ENCODE measurements around the gene CDC42BPB. TPM values are rescaled to one million over a fixed set of nuclear protein-coding genes. Genes with fewer than 3 reads are reported as not detected.
"Not testable (repeated sequence)": the region's sequence is repeated elsewhere in the genome, so short reads cannot be mapped to it uniquely, and the experiment has no call there.

CDC42BPB gene
- total and polyA plus RNA-seq, 5 donors from 2014 or later = 0.08 to 19.2 (median 0.41) TPM

DNA sequence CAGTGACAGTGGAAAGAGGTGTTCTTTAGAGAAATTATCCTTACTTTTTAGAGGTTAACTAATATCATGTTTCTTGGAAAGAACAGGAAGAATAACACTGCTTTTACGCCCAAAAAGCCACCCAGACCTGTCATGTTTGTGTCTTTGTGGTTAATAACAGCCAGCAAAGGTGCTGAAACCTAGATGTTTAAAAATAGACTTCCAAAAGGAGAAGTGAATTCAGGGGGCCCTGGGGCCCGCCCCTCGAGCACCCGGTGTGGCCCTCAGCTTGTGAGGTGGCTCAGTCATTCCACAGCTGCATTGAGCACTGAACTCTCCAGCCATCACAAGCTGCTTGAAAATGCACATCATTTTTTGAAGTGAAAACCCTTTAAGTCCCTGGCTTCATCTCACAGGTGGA lies 155.7 kb downstream of the CDC42BPB start:
- peak; percentile 43 to 56 for ATAC-seq (ENCODE audit: low read depth in 2 of 2)
- no peaks in the 10 kb centered on the region for H3K9me3 ChIP-seq (ENCODE audit: control insufficient read depth in 2 of 2, low read length in 2 of 2)
- H3K27ac ChIP-seq (ENCODE audit: insufficient read depth, low read length, poor library complexity, severe bottlenecking) = no peak overlapping the region
- H3K4me1 Mint-ChIP-seq = peaks cover 0 to 17% (median 8%) of the 10 kb centered on the region in 4 donors
- H3K27me3 Mint-ChIP-seq = no peaks in the 10 kb centered on the region
- no peak for DNase-seq
- no peaks in the 10 kb centered on the region for H3K9me3 Mint-ChIP-seq
- H3K36me3 Mint-ChIP-seq = peaks cover 39% of the 10 kb centered on the region
- H3K4me1 ChIP-seq (ENCODE audit: control insufficient read depth, insufficient read depth, low read length, poor library complexity, severe bottlenecking) = no peaks in the 10 kb centered on the region
- H3K27me3 ChIP-seq (ENCODE audit: control insufficient read depth, insufficient read depth, low read length) = no peaks in the 10 kb centered on the region
- H3K27ac Mint-ChIP-seq = peak overlapping the region in 2 of 3 donors; percentile 55 to 90
- H3K36me3 ChIP-seq (ENCODE audit: control insufficient read depth, insufficient read depth, low read length) = peaks cover 67% of the 10 kb centered on the region
- peak overlapping the region in 1 of 4 donors; percentile 23 for H3K4me3 Mint-ChIP-seq
- no peak overlapping the region for H3K4me3 ChIP-seq (ENCODE audit: low read depth, low read length)

DNA sequence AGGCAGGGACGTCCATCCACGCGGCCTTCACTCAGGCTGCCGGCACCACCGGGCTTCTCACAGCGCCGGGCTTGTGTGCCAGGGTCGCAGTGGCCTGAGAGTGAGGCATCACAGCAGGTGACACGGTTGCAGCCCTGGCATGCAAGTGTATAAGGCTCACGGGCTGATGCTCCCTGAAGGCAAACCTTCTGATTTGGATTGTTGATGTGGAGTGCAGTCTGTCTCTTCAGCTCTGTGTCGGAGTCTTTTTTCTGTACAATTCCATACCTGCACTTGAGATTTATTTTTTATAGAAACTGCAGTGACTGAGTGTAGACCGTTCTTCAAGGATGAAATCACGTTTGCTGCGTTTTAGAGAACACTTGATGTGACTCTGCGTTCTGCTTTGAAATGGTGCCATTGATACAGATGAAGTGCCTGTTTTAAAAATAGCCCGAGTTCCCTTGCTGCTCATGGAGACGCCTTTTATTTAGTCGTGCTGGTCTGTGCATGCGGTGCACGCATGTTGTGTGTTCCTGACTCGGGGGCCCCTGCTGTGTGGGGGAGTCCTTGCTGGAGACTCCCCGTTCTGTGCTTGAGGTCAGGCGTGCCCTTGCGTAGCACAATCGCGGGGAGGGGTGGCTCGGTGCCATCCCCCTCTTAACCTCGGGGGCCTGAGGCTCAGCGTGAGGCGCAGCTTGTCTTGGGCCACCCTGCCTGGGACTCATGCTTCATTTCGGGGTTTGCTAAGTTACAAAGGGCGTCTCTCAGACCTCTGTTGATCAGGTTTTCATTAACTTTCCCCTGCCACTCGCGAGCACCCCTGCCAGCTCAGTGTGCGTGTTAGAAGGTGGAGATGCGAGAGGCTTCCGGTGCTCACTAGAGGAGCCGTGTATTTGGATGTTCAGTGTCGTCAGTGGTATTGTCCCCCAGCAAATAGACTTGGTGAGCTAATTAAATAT lies 156.4 kb downstream of the CDC42BPB start:
- peak overlapping the region; percentile 55 to 90 (median 58) for H3K27ac Mint-ChIP-seq
- peak; percentile 58 to 73 for ATAC-seq (ENCODE audit: low read depth in 2 of 2)
- Histone ChIP-seq H3K9me3 (ENCODE audit: control insufficient read depth in 2 of 2, low read length in 2 of 2) (no peaks in the 10 kb centered on the region), H3K4me1 (ENCODE audit: control insufficient read depth, insufficient read depth, low read length, poor library complexity, severe bottlenecking) (no peaks in the 10 kb centered on the region), H3K4me3 (ENCODE audit: low read depth, low read length) (no peak overlapping the region), H3K36me3 (ENCODE audit: control insufficient read depth, insufficient read depth, low read length) (peaks cover 65% of the 10 kb centered on the region), H3K27ac (ENCODE audit: insufficient read depth, low read length, poor library complexity, severe bottlenecking) (no peak overlapping the region), H3K27me3 (ENCODE audit: control insufficient read depth, insufficient read depth, low read length) (no peaks in the 10 kb centered on the region)
- no peaks in the 10 kb centered on the region for H3K9me3 Mint-ChIP-seq
- DNase-seq = peak in 2 of 3 donors; percentile 19 to 74
- H3K36me3 Mint-ChIP-seq = peaks cover 32% of the 10 kb centered on the region
- H3K4me1 Mint-ChIP-seq = peaks cover 0 to 17% (median 8%) of the 10 kb centered on the region in 4 donors
- H3K4me3 Mint-ChIP-seq = peak overlapping the region in 3 of 4 donors; percentile 23 to 52 (median 29)
- no peaks in the 10 kb centered on the region for H3K27me3 Mint-ChIP-seq

DNA sequence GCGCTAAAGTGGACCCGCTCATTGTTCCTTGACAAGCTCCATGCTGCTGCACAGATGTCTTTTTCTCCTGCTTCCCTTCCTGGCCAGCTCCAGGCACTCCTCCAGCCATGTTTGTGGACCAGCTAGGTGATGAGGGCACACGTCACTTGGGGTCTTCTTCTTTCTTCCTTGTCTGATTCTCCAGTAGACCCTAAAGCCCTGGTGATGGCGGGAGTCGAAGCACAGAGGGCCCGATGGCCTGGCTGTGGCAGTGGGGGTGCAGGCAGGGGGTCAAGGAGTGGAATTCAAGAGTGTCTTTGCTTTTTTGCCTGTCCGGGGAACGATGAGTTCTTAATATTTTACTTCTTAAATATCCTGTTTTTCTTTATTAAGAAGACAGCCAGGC lies 157.8 kb downstream of the CDC42BPB start:
- H3K4me3 Mint-ChIP-seq = no peak overlapping the region
- Histone ChIP-seq H3K36me3 (ENCODE audit: control insufficient read depth, insufficient read depth, low read length) (peaks cover 69% of the 10 kb centered on the region), H3K9me3 (ENCODE audit: control insufficient read depth in 2 of 2, low read length in 2 of 2) (no peaks in the 10 kb centered on the region), H3K4me3 (ENCODE audit: low read depth, low read length) (no peak overlapping the region), H3K4me1 (ENCODE audit: control insufficient read depth, insufficient read depth, low read length, poor library complexity, severe bottlenecking) (no peaks in the 10 kb centered on the region), H3K27me3 (ENCODE audit: control insufficient read depth, insufficient read depth, low read length) (no peaks in the 10 kb centered on the region), H3K27ac (ENCODE audit: insufficient read depth, low read length, poor library complexity, severe bottlenecking) (no peak overlapping the region)
- no peaks in the 10 kb centered on the region for H3K9me3 Mint-ChIP-seq
- peaks cover 0 to 17% (median 8%) of the 10 kb centered on the region in 4 donors for H3K4me1 Mint-ChIP-seq
- ATAC-seq (ENCODE audit: low read depth in 2 of 2) (no peak), DNase-seq (no peak)
- H3K36me3 Mint-ChIP-seq = peaks cover 30% of the 10 kb centered on the region
- no peaks in the 10 kb centered on the region for H3K27me3 Mint-ChIP-seq
- H3K27ac Mint-ChIP-seq = peak overlapping the region in 1 of 3 donors; percentile 51

DNA sequence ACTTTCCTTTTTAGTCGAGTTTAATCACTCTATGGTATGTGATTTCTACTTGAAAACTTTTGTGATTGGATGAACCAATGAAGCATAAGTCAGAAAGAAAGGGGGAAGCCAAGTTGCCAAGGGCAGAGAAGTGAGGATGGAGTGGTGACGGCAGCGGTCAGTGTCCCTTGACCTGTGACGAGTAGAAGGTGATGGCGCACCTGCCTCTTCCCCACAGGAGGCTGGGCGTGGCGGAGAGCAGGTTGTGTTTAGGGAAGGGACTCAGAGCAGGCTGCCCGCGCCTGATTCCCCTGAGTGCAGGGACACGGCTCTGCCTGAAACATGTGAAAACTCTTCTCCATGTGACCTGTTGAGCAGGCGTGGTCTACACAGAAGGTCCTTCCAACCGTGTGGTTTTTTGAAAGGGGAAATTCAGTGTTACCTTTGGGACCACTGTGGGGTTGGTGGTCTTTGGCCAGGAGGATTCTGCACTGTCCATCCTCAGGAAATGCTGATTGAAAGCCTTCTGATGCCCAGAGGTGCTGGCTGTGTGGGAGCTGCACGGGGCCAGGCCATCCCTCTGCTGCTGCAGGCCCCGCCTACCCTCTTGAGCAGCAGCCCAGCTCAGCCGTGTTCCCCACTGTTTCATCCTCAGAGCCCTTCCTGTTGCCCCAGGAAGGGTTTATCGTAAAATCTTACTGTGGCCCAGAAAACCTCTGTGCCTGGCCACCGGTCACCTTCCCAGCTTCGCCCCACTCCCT lies 158.4 kb downstream of the CDC42BPB start:
- Mint-ChIP-seq H3K9me3 (no peaks in the 10 kb centered on the region), H3K36me3 (peaks cover 30% of the 10 kb centered on the region), H3K4me3 (no peak overlapping the region), H3K27me3 (no peaks in the 10 kb centered on the region), H3K4me1 (peaks cover 0 to 17% (median 8%) of the 10 kb centered on the region in 4 donors), H3K27ac (peak overlapping the region; percentile 45 to 72 (median 51))
- ATAC-seq (ENCODE audit: low read depth in 2 of 2) (no peak), DNase-seq (no peak)
- no peaks in the 10 kb centered on the region for H3K9me3 ChIP-seq (ENCODE audit: control insufficient read depth in 2 of 2, low read length in 2 of 2)
- no peaks in the 10 kb centered on the region for H3K27me3 ChIP-seq (ENCODE audit: control insufficient read depth, insufficient read depth, low read length)
- H3K36me3 ChIP-seq (ENCODE audit: control insufficient read depth, insufficient read depth, low read length) = peaks cover 69% of the 10 kb centered on the region
- no peak overlapping the region for H3K27ac ChIP-seq (ENCODE audit: insufficient read depth, low read length, poor library complexity, severe bottlenecking)
- H3K4me3 ChIP-seq (ENCODE audit: low read depth, low read length) = no peak overlapping the region
- H3K4me1 ChIP-seq (ENCODE audit: control insufficient read depth, insufficient read depth, low read length, poor library complexity, severe bottlenecking) = no peaks in the 10 kb centered on the region

DNA sequence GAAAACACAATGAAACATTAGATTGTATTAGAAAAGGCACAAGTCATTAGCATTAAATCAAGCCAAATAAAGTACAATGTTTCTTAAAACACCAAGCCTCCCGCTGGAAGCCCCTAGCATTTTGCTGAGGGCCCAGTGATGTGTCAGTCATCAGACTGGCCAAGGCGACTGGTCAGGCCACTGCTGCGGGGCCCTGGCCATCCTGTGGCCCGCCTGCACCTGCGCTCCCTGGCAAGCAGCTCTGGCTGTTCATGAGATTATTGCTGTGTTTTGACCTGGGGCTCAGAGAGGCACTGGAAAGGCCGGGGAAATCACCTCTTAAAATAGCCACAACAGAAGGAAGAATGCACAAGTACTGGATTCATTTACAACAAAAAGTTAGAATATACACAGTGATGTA lies 159.1 kb downstream of the CDC42BPB start:
- Mint-ChIP-seq H3K9me3 (no peaks in the 10 kb centered on the region), H3K36me3 (peaks cover 30% of the 10 kb centered on the region), H3K27me3 (no peaks in the 10 kb centered on the region), H3K27ac (peak overlapping the region in 2 of 3 donors; percentile 48 to 82), H3K4me1 (peaks cover 0 to 17% (median 8%) of the 10 kb centered on the region in 4 donors), H3K4me3 (no peak overlapping the region)
- Histone ChIP-seq H3K27me3 (ENCODE audit: control insufficient read depth, insufficient read depth, low read length) (no peaks in the 10 kb centered on the region), H3K4me3 (ENCODE audit: low read depth, low read length) (no peak overlapping the region), H3K36me3 (ENCODE audit: control insufficient read depth, insufficient read depth, low read length) (peaks cover 69% of the 10 kb centered on the region), H3K9me3 (ENCODE audit: control insufficient read depth in 2 of 2, low read length in 2 of 2) (no peaks in the 10 kb centered on the region), H3K4me1 (ENCODE audit: control insufficient read depth, insufficient read depth, low read length, poor library complexity, severe bottlenecking) (no peaks in the 10 kb centered on the region), H3K27ac (ENCODE audit: insufficient read depth, low read length, poor library complexity, severe bottlenecking) (no peak overlapping the region)
- DNase-seq = no peak
- ATAC-seq (ENCODE audit: low read depth in 2 of 2) = no peak

DNA sequence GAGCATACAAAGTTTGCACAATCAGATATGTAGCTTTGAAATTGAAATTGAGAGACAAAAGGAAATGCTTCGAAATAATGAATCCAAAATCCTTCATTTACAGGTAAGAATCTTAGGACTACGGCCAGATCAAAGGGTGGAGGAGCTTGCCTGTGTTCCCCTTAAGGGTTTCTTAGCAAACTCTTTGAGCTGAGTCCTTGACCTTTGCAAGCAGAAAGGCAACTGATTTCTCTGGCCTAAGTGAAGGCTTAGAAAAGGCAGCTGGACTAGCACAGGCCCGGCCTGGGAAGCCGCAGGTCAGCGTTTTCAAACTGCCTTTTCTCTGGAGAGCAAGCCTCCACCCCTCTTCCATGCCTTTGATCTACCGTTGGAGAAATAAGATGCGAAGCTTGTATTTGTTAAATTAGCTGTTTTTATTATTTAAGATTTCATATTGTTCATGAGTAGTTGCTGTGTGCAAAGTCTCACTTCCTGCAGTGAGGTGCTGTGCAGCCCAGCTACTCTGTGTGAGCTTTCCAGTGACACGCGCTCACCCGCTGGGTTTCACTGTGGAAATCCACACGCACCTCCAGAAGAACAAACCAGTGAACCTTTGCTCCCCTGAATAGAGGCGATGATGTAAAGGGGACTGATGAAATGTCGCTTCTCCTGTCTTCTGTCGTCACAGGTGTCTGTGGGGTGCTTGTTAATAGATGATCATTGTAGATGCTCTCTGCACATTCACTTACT lies 159.9 kb downstream of the CDC42BPB start:
- Mint-ChIP-seq H3K36me3 (peaks cover 31% of the 10 kb centered on the region), H3K27me3 (no peaks in the 10 kb centered on the region), H3K4me1 (peaks cover 4 to 17% (median 8%) of the 10 kb centered on the region in 4 donors), H3K27ac (peak overlapping the region in 2 of 3 donors; percentile 60 to 82), H3K9me3 (no peaks in the 10 kb centered on the region), H3K4me3 (no peak overlapping the region)
- ATAC-seq (ENCODE audit: low read depth in 2 of 2) (no peak), DNase-seq (no peak)
- Histone ChIP-seq H3K27ac (ENCODE audit: insufficient read depth, low read length, poor library complexity, severe bottlenecking) (no peak overlapping the region), H3K4me1 (ENCODE audit: control insufficient read depth, insufficient read depth, low read length, poor library complexity, severe bottlenecking) (no peaks in the 10 kb centered on the region), H3K36me3 (ENCODE audit: control insufficient read depth, insufficient read depth, low read length) (peaks cover 66% of the 10 kb centered on the region), H3K4me3 (ENCODE audit: low read depth, low read length) (no peak overlapping the region), H3K9me3 (ENCODE audit: control insufficient read depth in 2 of 2, low read length in 2 of 2) (no peaks in the 10 kb centered on the region), H3K27me3 (ENCODE audit: control insufficient read depth, insufficient read depth, low read length) (no peaks in the 10 kb centered on the region)

DNA sequence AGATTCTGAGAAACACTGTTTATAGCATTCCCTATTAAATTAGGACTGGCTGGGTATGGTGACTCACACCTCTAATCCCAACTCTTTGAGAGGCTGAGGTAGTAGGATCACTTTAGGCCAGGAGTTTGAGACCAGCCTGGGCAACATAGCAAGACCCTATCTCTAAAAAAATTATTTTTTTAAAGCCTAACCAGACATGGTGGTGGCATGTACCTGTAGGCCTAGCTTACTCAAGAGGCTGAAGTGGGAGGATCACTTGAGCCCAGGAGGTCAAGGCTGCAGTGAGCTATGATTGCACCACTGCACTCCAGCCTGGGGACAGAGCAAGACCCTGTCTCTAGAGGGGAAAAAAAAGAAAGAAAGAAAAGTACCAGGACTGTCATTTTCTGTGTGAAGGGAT lies 160.6 kb downstream of the CDC42BPB start:
- not testable (repeated sequence) for ATAC-seq (ENCODE audit: low read depth in 2 of 2)
- peaks cover 34% of the 10 kb centered on the region for H3K36me3 Mint-ChIP-seq

More for the DNA sequence above, 160.6 kb downstream of the CDC42BPB start:
- not testable (repeated sequence) for H3K4me3 ChIP-seq (ENCODE audit: low read depth, low read length); H3K27me3 ChIP-seq (ENCODE audit: control insufficient read depth, insufficient read depth, low read length); H3K9me3 ChIP-seq (ENCODE audit: control insufficient read depth in 2 of 2, low read length in 2 of 2); H3K27ac ChIP-seq (ENCODE audit: insufficient read depth, low read length, poor library complexity, severe bottlenecking); H3K4me1 ChIP-seq (ENCODE audit: control insufficient read depth, insufficient read depth, low read length, poor library complexity, severe bottlenecking); H3K27me3 Mint-ChIP-seq; DNase-seq; H3K4me3 Mint-ChIP-seq; H3K9me3 Mint-ChIP-seq
- peaks cover 67% of the 10 kb centered on the region for H3K36me3 ChIP-seq (ENCODE audit: control insufficient read depth, insufficient read depth, low read length)
- peaks cover 5 to 17% (median 8%) of the 10 kb centered on the region in 4 donors for H3K4me1 Mint-ChIP-seq
- H3K27ac Mint-ChIP-seq = peak overlapping the region in 1 of 3 donors; percentile 20

All from CD4-positive, CD25-positive, alpha-beta regulatory T cell (primary cell).